Erythroblast (primary cell): Measurements from ENCODE around the gene CRHR1.

ENCODE experiments used
- GATA1 ChIP-seq: IDR thresholded peaks from 2 replicates; pipeline ENCODE4 v1.6.1; 2011; ENCODE audit warnings: low read depth, mild to moderate bottlenecking, control low read depth, low read length, moderate library complexity
- POLR2A ChIP-seq: IDR thresholded peaks from 2 replicates; pipeline ENCODE4 v1.6.1; 2011; ENCODE audit warnings: mild to moderate bottlenecking, low read length

DNA sequence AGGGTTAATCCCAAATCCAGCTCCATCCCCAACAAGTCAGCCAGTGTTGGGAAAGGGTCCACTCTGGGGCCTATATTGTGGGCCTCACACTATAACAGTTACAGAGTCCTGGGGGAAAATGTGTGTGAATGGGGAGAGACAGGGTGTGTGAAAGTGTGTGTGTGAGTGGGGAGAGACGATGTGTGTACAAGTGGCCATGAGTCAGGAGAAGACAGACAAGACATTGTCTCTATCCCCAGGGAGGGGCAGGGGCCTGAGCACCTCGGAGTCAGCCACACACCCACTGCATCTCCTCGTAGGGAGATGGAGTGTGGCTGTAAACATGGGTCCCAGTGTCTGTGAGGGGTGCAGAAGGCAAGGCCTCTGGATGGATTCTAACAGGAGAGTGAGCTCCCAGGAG is 2.9 kb downstream of the CRHR1 start:
- TF ChIP-seq POLR2A (no peak), GATA1 (no peak)
